ENCODE data around the gene ASTN2.

ASTN2 gene

DNA sequence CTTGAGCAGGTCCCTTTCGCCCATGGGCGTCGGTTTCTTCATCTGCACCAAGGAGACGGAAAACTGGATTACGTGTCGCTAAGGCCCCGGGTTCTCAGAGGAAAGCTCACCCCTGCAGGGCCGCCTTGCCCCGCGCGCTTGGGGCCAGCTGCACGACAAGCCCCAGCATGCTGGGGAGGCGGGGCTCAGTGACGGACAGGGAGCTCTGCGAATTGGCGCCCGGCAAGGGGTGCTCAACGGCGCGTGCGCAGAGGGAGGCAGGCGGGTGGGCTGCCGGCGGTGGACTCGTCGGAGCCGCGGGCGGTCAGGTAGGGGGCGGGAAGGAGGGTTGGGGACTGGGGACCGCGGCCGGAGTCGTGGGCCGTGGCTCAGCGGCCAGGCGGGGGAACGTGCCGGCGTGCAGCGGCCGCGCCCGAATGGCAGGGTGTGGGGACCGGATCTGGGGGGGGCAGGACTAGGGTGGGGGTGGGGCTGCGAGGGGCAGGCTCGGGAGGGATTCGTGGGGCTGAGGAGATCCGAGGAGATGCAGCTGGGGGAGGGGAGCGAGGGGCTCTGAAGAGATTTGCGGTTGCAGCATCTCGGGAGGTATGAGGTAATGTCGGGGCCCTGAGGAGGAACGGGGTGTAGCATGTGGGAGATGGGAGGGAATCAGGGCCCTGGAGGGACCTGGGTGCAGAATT, 727.6 kb downstream of the ASTN2 start, which contains the start of gene TRIM32:
TRIM32 (plus strand) TSS at position 232 of the 680 bp plus-strand sequence. CDS start 10,438 bp downstream, outside the sequence.
- DNase-seq, result peak; percentile 68

DNA sequence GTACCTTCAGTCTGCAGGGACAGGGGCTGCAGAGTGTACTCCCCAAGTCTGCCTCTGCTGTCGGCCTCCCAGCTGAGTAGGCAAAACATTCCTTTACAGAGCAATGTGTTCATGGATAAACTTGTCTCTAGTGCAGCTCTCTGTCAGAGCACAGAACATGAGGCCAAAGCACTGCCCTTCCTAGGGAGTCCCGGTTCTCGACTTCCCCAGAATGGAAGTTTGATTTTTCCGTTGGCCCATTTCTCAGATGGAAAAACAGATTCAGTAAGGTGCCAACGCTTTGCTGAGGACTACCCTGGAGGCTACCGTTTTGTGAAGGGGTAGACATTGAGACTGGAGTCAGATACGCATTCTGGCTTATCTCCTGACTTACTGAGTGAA, 728.2 kb downstream of the ASTN2 start:
- no peak for DNase-seq

DNA sequence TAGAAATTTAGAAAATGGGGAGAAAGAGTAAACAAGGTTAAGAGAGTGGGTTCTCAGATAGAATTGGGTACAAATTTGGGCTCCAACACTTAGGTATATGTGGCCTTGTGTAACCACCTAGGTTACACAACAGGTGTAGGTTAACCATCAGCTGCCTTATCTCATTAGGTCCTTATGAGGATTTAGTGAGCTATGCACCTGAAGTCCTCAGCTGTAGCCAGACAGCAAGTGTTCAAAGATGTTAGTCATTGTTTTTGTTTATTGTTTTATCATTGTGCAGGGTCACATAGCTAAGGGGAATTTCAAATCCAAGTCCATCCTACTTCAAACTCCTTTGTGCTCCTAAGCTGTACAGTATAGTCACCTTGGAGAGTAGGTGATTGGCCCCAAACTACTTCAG, 728.7 kb downstream of the ASTN2 start:
- DNase-seq, result no peak

DNA sequence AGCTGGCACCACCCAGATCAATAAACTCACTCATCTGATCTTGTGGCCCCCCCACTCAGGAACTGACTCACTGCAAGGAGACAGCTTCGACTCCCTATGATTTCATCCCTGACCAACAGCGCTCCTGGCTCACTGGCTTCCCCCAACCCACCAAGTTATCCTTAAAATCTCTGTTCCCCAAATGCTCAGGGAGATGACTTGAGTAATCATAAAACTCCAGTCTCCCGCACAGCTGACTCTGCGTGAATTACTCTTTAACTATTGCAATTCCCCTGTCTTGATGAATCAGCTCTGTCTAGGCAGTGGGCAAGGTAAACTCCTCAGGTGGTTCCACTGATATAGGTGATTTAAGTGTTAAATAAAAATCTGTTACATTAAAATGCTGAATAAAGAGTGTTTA, 729.7 kb downstream of the ASTN2 start:
- DNase-seq, result no peak

DNA sequence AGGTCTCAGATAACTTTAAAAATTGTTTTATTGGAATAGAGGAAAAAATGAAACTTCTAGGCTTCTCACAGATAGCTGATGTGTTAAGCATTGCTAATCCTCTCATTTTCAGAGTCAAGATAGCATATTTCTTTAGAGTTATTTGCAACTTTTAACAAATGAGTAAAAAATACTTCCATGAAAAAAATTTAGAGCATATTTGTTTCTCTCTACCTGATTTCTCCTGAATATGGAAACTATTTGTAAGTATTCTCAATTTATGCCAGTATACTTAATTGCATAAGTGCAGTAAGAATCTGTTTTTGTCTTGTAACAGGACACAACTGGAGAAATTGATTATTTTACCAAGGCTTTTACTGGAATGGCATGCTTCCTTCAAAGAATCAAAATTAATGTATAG, 731.3 kb downstream of the ASTN2 start:
- no peak for DNase-seq

DNA sequence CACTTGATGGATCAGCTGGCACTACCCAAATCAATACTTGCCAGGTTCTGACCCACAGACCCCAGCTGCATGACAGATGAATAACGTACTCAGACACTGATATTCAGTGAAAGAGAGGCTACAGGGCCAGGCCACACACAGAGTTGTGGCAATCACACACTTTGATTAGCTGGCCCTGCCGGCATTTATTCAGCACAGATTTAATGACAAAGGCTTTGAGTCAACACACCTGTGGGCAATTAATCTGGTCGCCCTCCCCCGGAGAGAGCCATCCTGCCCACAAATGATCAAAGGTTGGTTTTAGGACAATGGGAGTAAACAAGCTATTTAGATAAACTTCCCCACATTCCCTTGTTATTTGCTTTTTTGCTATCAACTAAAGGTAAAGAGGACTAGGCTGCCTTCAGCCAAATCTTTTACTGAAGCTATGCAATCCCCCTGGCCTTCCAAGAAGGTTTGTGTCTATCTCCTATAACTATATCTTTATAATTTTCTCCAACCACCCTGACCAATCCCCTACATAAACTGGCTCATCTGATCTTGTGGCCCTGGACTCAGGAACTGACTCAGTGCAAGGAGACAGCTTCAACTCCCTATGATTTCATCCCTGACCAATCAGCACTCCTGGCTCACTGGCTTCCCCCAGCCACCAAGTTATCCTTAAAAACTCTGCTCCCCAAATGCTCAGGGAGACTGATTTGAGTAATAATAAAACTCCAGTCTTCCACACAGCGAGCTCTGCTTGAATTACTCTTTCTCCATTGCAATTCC, 740.5 kb downstream of the ASTN2 start:
- DNase-seq, result no peak

DNA sequence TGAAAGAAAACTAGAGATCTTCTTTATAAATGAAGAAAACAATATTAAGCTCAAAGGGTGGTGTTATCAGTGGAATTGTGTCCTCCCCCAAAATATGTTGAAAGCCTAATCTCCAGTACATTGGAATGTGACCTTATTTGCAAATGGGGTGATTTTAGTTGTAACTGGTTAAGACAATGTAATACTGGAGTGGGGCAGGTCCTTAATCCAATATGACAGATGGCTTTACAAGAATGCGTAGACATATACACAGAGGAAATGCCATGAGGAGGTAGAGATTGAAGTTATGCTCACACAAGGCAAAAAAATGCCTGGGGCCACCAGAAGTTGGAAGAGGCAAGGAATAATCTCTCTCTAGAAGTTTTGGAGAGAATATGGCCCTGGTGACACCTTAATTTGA, 741.5 kb downstream of the ASTN2 start:
- DNase-seq, result no peak

DNA sequence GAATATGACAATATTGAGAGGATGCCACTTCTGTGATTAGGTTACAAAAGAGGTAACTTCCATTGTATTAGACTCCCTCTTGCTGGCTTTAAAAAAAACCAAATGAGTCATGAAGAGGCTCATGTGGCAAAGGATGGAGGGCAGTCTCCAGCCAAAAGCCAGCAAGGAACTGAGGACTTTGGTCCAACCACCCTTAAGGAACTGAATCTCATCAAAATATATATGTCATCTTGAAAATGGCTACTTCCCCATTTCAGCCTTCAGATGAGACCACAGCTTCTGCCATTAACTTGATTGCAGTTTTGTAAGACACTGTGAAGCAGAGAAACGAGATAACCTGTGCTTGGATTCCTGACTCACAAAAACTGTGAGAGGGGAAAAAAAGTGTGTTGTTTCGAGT, 743.3 kb downstream of the ASTN2 start:
- no peak for DNase-seq

DNA sequence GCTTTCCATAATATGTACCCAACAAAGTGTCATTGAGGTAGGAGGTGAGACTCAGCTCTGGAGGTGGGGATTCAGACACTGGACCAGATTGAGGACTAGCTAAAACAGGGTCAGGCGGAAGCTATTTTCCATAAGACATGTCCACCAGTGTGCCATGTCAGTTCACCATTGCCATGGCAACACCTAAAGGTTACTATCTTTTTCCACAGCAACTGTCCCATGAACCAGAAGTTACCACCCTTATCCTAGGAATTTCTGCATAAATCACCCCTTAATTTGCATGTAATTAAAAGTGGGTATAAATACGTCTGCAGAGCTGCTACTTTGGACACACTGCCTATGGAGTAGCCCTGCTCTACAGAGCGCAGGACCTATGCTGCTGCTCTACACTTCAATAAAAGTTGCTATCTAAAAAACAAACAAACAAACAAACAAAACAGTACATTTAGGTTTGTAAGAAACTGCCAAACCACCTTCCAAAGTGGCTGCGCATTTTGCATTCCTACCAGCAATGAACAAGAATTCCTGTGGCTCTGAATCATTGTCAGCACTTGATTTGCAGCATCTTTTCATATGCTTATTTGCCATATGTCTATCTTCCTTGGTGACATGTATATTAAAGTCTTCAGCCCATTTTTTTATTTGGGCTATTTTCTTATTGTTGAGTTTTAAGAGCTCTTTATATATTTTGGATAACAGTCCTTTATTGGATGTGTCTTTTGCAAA, 745.7 kb downstream of the ASTN2 start:
- DNase-seq, result no peak

DNA sequence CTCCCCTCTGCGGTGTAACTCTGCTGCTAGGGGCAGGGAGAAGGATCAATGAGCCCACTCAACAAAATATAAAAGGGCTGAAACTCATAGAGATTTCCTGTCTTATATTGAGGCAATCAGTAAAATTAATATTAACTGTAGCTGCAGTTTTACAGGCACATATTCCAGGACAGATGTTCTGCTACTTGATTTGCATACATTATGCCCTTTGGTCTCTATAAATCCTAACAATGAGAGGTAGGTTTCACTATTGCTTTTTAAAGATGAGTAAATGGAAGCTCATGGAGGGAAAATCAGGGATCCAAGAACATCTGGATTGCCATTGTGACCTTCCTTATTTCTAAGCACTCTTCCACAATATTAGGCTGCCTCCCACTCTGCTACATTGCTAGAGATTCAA, 751.3 kb downstream of the ASTN2 start:
- DNase-seq, result no peak

DNA sequence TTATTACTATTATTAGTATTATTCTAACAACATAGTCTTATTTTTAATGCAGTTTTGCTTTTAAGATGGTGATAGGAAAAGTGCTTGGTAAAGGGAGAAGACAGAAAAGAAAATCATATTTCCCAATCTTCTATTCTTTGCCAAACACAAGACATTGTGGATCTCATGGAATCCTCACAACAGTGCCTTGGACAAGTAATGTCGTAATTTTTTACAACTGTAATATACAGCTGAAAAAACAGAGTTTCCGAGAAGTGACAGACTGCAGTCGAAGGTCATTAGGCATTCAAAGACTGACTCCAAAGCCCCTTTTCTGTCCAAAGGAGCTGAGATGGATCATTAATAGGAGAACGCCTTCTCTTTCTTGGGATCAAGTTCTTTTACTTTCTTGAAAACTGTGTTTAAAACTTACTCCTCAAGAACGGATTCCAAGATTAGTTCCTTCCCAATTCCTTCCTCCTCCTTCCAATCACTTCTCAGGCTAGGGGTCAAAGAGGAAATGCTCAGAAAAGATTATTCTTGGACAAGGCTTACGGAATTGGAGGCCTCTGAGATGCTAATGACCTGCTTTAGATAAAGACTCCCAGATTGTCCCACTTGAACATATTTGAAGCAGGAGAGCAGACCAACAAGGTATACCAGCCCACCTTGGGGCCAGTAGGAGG, 752.1 kb downstream of the ASTN2 start:
- DNase-seq, result no peak

DNA sequence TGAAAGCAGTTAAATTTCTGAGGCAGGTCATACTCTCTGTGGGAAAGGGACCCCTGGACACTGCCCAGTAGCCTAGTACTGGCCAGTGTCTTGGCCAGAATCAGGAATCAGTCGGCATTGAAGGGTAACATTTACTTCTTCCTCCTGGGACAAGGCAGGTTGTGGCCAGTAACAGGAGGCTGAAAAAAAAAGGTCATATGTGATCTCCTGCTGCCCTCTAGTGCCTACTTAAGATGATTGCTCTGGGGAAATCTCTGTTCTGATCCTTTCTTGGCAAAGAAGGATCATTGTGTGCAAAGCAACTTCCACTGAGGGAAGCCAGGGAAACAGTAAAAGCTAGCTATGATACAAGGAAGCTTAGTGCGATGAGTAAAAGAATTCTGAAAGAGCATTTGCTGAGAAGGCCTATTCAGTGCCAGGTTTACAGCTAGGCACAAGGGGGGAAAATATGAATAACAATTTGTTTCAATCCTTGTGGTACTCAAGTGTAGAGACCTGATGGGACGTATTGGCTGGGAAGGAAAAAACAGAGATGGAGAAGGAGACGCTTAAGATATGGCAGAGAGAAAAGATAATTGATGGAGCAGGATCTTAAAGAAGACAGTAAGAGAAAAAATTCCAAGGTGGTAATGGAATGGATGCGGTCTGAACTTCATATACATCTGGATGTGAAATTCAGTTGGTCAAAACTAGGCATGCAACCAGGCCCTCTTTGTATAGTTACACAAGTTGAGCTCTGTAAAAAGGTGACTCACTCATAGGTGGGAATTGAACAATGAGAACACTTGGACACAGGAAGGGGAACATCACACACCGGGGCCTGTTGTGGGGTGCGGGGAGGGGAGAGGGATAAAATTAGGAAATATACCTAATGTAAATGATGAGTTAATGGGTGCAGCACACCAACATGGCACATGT, 753.6 kb downstream of the ASTN2 start:
- DNase-seq, result peak; percentile 62

DNA sequence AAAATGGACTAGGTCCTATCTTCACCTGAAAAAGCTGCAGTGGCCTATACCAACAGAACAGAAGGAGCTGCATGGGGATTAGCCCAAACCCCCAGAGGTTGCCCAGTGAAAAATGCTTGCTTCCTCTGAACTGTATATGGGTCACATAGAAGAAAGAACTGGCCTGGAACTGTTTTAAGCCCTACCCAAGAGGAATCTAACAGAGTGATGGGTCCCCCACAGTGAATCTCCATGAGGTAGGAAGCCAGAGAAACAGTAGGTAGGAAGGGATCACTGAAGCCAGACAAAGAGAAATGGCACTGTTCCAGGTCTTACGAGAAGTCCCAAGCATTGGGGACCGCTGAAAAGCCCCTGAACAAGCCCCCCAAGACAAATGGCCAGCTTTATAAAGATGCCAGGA, 756.6 kb downstream of the ASTN2 start:
- DNase-seq, result no peak

DNA sequence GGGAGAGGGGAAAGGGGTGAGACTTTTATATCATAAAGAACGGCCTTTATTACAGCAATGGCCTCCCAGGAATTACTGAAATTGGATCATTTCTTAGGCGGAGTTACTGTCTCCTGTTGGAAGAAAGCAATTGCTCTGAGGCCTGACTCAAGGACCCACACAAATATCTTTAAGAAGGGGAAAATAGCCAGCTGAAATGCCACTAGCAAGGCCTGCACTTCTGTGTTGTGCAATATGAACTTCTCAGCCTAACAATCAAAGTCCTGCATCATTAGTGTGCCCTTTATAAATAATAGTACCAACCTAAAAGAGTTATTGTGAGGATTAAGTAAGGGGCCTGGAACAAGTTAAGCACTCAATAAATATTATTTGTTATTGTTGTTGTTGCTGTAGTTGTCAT, 757.9 kb downstream of the ASTN2 start:
- no peak for DNase-seq

DNA sequence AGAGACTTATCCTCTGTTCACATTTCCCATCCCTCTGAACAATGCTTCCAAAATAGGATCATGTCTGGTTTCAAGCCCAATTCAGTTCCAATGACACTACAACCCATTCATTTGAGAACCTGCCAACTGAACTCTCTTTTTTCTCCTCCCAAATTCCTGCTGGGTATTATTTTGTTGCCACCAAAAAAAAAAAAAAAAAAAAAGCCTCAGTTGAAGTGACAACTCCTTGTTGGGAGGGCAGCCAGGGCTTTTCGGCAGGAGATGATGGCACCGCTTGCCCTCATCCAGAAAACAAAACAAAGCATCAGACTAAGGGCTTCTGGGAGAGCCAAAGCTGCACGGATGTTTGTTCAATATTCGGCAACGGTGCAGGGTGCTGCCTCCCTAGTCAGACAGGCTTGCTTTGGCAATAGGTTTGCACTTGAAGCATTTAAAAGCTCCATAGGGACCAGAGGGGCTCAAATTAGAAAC, 758.3 kb downstream of the ASTN2 start:
- DNase-seq, result no peak

DNA sequence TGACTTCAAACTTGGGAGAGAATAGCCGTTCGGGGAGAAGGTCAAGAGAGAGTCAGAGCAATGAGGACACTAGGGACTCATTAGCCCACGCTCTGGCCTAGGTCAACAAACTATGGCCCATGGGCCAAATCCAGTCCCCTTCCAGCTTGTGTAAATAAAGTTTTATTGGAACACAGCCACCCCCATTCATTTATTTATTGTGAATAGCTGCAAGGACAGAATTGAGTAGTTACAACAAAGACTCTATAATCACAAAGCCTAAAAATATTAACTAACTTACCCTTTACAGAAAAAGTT, 760.9 kb downstream of the ASTN2 start:
- no peak for DNase-seq

DNA sequence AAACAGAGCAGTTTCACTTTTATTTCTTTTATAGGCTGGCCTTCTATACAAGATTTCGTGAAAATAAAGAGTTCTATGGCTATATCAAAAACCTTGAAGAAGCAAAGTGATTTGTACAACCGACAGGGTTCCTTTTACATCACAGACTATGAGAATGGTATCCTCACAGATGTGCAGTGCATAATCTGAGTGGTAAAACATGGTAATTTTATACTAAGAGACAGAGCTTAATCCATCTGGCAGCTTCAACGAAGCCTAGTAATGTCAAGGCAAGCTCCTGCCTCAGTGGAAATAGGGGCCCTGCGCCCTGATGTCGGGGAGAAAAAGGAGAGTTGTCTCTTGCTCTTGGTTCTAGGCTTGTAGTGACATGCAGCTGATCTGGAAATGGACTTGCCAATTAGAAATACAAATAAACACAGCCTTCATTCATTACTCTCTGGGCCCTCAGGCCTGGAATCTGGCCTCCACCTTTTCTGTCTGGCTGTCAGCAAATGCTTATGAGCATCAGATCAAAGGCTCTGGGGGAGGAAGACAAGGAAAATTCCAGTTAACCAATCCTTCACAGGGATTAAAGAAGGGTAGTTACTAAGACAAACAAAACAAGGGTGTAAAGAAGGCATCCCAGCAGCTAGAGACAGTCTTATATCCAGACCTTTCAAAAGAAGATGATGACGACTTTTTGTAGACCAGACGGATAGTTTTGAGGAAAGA, 761.4 kb downstream of the ASTN2 start:
- no peak for DNase-seq

DNA sequence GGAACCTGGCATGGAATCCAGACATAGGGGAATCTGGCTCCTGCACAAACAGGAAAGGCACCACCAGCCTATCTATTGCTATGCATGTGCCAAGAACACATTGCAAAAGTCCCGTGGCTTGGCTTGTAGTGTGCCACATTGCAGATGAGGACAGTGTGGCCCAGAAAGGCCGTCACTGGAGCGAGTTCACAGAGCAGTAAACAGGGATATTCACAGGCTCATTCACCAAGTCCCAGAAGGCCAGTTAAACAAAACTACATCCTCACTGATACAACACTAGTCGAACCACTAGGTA, 767.4 kb downstream of the ASTN2 start:
- DNase-seq, result no peak

DNA sequence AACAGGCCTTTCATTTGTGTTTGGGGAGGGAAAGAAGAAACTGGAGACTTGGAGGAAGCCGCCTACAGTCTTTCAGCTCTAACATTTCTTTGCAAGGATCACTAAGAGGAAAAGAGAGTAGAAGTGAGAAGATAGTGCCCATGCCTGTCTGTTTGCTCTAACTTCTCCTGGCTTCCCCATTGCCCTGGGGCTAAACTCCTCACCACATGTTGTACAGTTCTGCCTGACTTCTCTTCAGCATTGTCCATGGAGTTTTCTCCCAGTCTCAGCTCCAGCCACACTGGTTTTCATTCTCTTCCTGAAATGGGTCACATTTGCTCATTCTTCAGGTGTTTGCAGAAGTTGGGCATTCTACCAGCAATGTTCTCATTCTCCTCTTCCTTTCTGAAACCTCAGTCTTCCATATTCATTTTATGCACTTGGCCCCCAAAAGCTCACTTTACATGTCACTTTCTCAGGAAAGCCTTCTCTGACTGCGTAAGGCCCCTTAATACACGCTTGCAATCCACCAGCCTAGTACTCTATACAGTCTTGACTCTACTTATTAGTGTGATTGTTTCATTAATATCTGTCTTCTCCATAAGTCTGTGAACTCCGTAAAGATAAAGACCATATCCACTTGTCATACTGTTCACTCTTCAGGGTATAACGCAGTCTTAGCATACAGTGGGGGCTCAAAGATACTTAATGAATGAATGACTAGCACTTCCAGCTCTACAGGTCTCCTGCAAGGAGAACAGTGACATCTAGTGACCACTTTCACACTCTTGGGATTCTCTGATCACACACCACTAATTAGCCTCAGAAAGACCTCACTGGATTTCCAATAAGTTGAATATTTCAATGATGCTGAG, 768.0 kb downstream of the ASTN2 start:
- DNase-seq, result no peak

DNA sequence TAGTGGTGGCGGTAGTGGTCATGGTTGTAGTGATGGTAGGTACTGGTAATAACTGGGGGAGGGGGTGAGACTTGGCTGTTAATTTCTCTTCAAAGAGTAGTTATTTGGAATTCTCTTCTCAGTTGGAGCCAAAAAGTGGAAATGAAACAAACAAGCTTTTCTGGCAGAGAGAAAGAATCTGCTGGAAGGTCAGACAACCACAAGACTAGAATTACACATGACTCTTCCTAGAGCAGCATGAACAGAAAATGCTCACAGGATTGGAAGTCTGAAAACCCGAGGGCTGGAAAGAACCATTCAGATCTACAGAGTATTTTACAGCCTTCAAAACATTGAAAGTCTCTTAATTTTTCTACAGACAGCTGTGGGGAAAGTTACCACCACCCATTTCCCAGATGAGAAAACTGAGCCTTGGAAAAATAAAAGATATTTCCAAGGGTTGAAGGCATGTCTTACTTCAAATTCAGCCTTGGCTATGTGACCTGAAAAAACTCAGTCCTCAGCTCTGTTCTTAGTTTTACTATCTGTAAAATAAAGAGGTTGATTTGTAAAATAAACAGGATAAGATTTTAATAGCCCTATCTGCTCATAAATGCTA, 770.7 kb downstream of the ASTN2 start:
- DNase-seq, result no peak

DNA sequence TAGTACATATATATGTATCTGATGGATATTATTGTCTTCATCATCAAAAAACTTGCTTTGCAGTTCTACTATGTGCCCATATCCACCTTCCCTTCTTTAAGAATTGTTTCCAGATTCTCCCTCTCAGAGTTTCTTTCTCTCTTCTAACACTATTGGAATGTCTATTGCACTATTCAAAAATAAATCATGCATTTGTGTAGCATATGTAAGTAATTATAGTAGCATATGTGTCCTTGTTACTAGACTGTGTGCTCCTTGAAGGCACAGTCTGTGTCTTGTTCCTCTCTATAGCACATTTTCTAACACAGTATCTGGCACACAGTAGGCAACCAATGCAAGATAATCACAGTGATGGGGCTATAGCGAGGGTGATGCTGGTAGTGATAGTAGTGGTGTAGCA, 771.2 kb downstream of the ASTN2 start:
- no peak for DNase-seq

Data from NCI-H1694 treated with DMSO at 0.1 percent for 48 hours (cell line).